ENCODE results near the gene MIB2.

GRCh38 chr1:1605034-1605591 is 10.2 kb upstream of the MIB2 start:
- TF ChIP-seq CTCF (IDR thresholded peaks at IDR 0.05) = no peak
- no peak for TF ChIP-seq POLR2A (IDR thresholded peaks at IDR 0.05)

Measured in esophagus squamous epithelium (tissue), 4 donors.